ENCODE results near the gene CDO1. TPM values are rescaled to one million over a fixed set of nuclear protein-coding genes. Genes with fewer than 3 reads are reported as not detected.

Gene CDO1
- total and polyA plus RNA-seq, 9 of the 15 experiments (the other 6 are each of a cell fraction or from before 2014, with no cell fraction given) = 0.16 to 0.22 TPM; not detected in 7

- TF ChIP-seq ESRRA (IDR thresholded peaks at IDR 0.05; ENCODE audit: borderline replicate concordance, low read depth) (no peak), ZNF3 (CRISPR knock-in tag; IDR thresholded peaks at IDR 0.05) (no peak), DNMT1 (IDR thresholded peaks at IDR 0.05) (no peak), NFIC (IDR thresholded peaks at IDR 0.05) (peak; percentile 35), MTA1 (IDR thresholded peaks at IDR 0.05; ENCODE audit: borderline replicate concordance) (no peak), RAD51 (IDR thresholded peaks at IDR 0.05; ENCODE audit: borderline replicate concordance, low read depth) (no peak), COPS2 (conservative IDR thresholded peaks at IDR 0.05) (no peak), ZBTB2 (IDR thresholded peaks at IDR 0.05) (no peak), ZBTB7A (IDR thresholded peaks at IDR 0.05; ENCODE audit: borderline replicate concordance, control insufficient read depth, low read depth, low read length) (no peak; the same call in 1 of the 2 replicates), ZNF277 (CRISPR knock-in tag; IDR thresholded peaks at IDR 0.05; ENCODE audit: borderline replicate concordance) (no peak), NR2F6 (CRISPR knock-in tag; IDR thresholded peaks at IDR 0.05) (0 out of 2 replicates have a peak, but pooled peaks have one; percentile 29), FOXA3 (CRISPR knock-in tag; conservative IDR thresholded peaks at IDR 0.05 in 1 of 2, IDR thresholded peaks at IDR 0.05 in 1 of 2) (no peak), CBX1 (IDR thresholded peaks at IDR 0.05; ENCODE audit: low read depth) (peak; percentile 13; the same call in 1 of the 2 replicates), ELF2 (CRISPR knock-in tag; IDR thresholded peaks at IDR 0.05) (peak; percentile 46; the same call in 1 of the 2 replicates), CCNT2 (IDR thresholded peaks at IDR 0.05; ENCODE audit: borderline replicate concordance, extremely low read depth, insufficient read length, low read depth, low read length) (peak; percentile 62), YBX1 (IDR thresholded peaks at IDR 0.05) (no peak), BRD9 (IDR thresholded peaks at IDR 0.05; ENCODE audit: low read depth, partially characterized antibody) (peak; percentile 62), EP300 (IDR thresholded peaks at IDR 0.05; ENCODE audit: low read length) (no peak), MECOM (CRISPR knock-in tag; IDR thresholded peaks at IDR 0.05) (no peak), IRF2 (CRISPR knock-in tag; IDR thresholded peaks at IDR 0.05) (no peak), GMEB1 (CRISPR knock-in tag; IDR thresholded peaks at IDR 0.05) (0 out of 2 replicates have a peak, but pooled peaks have one; percentile 40), POLR2G (IDR thresholded peaks at IDR 0.05; ENCODE audit: low read depth, low read length) (peak; percentile 85), TRIM28 (IDR thresholded peaks at IDR 0.05) (no peak), HIVEP1 (CRISPR knock-in tag; IDR thresholded peaks at IDR 0.05) (no peak)
Measured at GRCh38 chr5:115841382-115842088, 25.1 kb upstream of the CDO1 start, which contains the start of the genes AP3S1 and ATG12 (continued).
